D721Med (cell line): ENCODE measurements around the gene FH.

Experiments
- DNase-seq: peaks from one replicate; pipeline ENCODE4 v3.0.0; 2011; ENCODE audit warnings: low spot score; ENCODE audit not compliant: insufficient read length
- FAIRE-seq: peaks from 2 replicates; lab custom pipeline; 2011; peaks lifted over from hg19 to GRCh38; lab: Jason Lieb, UNC
- TF ChIP-seq, protein P1 (sequence below): IDR thresholded peaks from 2 replicates; pipeline ENCODE4 v1.5.1; 2012; ENCODE audit warnings: mild to moderate bottlenecking, control low read depth; ENCODE audit not compliant: insufficient read depth; ENCODE audit errors: missing control alignments

Gene FH

DNA sequence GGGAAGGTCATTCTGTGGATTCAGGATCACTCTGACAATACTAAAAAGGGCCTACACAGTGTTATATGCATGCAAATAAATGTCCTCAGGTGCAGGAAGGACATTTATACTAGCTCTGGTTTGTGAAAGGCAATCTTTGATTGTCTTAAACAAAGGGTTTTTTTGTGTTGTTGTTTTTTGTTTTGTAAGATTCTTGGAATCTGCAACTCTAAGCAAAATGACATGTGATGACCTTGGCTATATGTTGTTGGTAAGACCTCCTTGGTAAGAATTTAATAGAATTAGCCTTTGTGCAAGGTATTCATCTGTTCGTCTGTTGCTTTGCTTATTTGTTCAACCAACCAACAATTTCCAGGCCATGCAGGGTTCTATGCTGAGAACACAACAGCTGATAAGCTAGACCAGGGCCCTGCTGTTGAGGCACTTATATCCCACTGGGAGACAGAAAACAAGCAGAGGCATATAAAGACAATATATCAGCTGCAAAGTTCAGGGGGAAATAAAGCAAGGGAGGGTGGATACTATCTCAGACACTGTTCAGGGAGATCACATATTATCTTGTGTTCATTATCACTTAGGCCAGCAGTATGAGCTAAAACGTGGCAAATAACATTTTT, 60.3 kb downstream of the FH start:
- no peak for FAIRE-seq
- DNase-seq: no peak
- TF ChIP-seq, protein P1, sequence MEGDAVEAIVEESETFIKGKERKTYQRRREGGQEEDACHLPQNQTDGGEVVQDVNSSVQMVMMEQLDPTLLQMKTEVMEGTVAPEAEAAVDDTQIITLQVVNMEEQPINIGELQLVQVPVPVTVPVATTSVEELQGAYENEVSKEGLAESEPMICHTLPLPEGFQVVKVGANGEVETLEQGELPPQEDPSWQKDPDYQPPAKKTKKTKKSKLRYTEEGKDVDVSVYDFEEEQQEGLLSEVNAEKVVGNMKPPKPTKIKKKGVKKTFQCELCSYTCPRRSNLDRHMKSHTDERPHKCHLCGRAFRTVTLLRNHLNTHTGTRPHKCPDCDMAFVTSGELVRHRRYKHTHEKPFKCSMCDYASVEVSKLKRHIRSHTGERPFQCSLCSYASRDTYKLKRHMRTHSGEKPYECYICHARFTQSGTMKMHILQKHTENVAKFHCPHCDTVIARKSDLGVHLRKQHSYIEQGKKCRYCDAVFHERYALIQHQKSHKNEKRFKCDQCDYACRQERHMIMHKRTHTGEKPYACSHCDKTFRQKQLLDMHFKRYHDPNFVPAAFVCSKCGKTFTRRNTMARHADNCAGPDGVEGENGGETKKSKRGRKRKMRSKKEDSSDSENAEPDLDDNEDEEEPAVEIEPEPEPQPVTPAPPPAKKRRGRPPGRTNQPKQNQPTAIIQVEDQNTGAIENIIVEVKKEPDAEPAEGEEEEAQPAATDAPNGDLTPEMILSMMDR: no peak

DNA sequence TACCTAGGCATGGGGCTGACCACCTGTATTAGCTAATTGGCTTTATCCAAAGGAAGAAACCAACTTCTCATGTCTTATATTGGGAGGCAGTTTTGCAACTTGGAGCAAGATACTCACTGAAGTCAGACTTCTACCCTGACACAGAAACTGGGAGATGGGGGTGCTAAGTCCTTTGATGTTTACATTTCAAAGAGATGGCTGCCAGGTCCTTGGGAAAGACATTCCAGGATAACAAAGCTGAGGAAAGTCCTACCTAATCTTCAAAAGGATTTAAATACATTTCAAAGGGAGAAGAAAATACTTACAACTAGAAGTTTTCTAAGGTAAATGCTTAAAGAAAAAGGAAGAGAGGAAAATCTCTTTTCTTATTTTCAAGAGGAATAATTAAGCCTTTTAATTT, 62.1 kb downstream of the FH start:
- DNase-seq (no peak), FAIRE-seq (no peak)
- TF ChIP-seq, protein P1: no peak

DNA sequence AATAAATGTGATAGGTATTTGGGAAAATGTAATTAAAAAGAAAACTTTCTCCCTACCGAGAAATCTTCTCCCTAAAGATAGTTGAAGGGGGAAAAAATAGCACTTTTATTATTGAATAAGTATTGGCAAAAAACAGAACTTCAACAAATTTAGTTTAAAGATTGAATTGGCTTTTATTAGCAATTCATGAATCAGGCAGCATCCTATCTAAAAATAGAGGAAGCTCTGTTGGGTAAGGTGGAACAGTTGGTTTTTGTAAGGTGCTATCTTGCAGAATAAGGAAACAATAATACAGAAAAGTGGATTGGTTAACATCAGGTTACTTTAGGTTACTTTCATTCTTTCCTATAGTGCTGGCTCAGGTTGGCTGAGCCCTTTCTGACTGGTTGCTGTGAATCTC, 62.8 kb downstream of the FH start:
- DNase-seq (no peak), FAIRE-seq (no peak)
- TF ChIP-seq, protein P1: no peak

DNA sequence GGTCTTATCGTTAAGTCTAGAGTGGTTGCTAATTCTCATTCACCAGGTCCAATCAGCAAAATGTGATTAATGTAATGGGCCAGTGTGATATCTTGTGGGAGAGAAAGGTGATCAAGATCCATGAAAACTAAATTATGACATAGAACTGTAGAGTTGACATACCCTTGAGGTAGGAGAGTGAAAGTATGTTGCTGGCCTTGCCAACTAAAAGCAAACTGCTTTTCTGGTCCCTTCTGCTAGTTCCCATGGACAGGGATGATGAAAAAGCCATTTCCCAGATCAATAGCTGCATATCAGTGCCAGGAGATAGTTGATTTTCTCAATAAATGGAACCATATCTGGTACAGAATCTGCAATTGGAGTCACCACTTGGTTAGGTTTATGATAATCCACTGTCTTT, 65.8 kb downstream of the FH start:
- FAIRE-seq: no peak
- TF ChIP-seq, protein P1: no peak
- DNase-seq: no peak

DNA sequence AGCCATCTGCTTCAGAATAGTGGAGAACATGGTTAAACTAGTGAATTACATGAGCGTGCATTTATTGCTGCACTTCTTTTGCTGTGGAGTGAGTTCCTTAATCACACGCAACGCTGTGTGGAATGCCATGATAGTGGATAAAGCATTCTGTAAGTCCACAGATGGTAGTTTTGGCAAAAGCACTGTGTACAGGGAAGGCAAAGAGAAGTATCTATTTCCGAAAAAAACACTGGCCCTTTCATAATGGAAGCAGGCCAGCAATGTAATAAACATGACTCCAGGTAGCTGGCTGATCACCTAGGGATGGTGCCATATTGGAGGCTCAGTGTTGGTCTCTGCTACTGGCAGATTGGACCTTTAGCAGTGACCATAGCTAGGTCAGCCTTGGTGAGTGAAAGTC, 67.6 kb downstream of the FH start:
- FAIRE-seq (no peak), DNase-seq (no peak)
- TF ChIP-seq, protein P1: no peak
